Stimulated activated CD4-positive, alpha-beta T cell treated with anti-CD3 and anti-CD28 coated beads, Interleukin-1b, Interleukin-23, amount 100 ng/mL, for 4 hours (primary cell): ENCODE measurements around the gene RNF26.

Source experiments
- DNase-seq, 2 donors: peaks; one replicate each; pipeline ENCODE4 v3.0.0-alpha.2; 2020; ENCODE audit warnings: low read depth in 2 of 2

RNF26 gene

GRCh38 chr11:119334174-119334930, at the start of gene RNF26:
RNF26 (plus strand) TSS chr11:119334527; CDS start chr11:119335123, 596 bp downstream.
- DNase-seq: peak; percentile 84 to 90

- no peak for DNase-seq
Observed at GRCh38 chr11:119285431-119285830, 48.9 kb upstream of the RNF26 start.

DNA sequence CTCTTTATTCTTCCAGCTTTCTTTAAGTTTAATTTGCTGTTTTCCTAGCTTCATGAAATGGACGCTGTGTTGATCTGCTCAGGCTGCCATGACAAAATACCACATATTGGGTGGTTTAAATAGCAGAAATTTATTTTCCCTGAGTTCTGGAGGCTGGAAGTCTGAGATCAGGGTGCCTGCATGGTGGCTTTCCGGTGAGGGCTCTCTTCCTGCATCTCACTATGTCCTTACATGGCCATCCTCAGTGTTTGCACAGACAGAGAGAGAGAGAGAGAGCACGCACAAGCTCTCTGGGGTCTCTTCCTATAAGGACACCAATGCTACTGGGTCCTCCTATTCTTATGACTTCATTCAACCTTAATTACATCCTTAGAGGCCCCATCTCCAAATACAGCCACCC, 46.1 kb upstream of the RNF26 start:
- DNase-seq: no peak

GRCh38 chr11:119290894-119291497, 43.3 kb upstream of the RNF26 start:
- DNase-seq: no peak

DNA sequence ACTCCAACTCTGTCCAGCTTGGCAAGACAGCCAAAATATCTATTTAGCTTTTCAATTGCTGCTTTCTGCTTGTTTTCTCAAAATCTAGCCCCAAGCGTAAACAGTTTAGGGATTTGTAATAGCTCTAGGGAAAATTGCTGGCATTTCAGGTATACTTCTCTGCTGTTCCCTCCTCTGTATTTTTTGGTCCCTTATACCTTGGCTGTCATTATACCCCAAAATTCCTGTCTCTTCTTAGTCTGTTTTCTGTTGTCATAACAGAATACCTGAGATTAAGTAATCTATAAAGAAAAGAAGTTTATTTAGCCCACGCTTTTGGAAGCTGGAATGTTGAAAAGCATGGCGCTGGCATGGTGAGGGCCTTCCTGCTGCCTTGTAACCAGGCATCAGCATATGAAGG, 40.9 kb upstream of the RNF26 start:
- no peak for DNase-seq

- DNase-seq: no peak
Observed at GRCh38 chr11:119295178-119295577, 39.1 kb upstream of the RNF26 start.

DNA sequence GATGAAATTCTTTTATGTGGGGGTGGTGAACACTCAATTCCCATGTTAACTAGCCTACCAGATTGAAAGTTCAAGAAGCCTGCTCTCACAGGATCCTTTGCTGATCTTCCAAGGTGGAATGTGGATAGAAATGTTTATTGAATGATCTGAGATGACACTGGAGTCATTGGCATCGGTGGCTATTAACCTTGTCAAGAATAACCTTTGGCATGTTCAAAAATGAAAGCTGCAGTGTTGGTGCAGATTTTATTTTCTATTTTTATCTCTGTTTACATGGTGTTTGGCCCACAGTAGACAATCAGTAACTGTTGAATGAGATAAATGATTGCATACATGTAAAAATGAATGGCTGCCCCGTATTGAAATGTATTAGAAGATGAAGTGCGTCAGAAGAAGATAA, 36.4 kb upstream of the RNF26 start:
- DNase-seq: no peak

- DNase-seq: no peak
Observed at GRCh38 chr11:119298726-119299125, 35.6 kb upstream of the RNF26 start.

DNA sequence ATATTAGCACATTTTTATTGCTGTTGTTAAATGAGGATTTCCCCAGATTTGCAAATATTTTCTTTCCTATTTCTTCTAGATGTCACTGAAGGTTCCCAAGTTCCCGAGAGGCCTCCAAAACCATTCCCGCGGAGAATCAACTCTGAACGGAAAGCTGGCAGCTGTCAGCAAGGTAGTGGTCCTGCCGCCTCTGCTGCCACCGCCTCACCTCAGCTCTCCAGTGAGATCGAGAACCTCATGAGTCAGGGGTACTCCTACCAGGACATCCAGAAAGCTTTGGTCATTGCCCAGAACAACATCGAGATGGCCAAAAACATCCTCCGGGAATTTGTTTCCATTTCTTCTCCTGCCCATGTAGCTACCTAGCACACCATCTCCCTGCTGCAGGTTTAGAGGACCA, 34.9 kb upstream of the RNF26 start:
- DNase-seq: no peak

- no peak for DNase-seq
Observed at GRCh38 chr11:119300198-119300964, 33.9 kb upstream of the RNF26 start.

DNA sequence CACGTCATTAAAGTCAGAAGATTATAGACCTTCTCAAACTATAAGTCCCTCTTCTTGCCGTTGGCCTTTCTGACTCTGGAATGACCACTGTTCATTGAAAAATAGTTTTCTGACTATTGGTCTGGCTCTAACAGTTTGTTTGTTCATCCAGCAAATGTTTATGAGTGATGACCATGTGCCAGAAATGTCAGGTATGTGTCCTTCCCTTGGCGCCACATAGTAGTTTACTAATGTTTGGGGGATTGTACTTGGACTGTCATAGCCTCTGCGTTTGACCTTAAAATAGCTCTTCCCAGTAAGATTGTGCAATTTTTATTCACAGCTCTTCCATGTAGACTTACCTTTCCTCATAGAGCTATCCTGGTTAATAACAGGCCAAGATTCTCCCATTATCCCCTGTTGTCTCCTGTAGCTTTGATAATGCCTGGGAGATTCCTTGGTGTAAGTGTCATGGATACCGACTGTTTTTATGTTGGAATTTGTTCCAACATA, 31.1 kb upstream of the RNF26 start:
- no peak for DNase-seq

- DNase-seq: no peak
Observed at GRCh38 chr11:119305556-119306372, 28.6 kb upstream of the RNF26 start.

- DNase-seq: peak in 1 of 2 donors; percentile 26
Observed at GRCh38 chr11:119306373-119306890, 27.9 kb upstream of the RNF26 start.

DNA sequence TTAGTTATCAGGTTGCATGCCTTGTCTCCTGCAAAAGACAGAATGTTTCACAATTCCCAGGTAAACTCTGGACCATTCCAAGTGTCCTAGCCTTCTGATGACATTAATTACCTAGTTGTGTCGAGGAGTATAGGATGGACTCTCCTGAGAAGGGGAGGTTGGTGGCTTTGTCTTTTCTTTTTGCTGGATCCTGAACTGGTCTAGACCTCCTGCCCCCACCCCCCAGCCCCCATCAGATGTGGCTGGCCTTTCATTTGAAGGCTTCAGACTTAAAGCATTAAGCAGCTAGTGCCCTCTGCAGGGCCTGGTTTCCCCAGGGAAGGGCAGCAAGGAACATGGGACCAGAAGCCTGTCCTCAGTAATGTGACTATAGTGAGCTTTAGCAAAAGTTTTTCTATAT, 27.1 kb upstream of the RNF26 start:
- no peak for DNase-seq

- DNase-seq: no peak
Observed at GRCh38 chr11:119307974-119308373, 26.4 kb upstream of the RNF26 start.

DNA sequence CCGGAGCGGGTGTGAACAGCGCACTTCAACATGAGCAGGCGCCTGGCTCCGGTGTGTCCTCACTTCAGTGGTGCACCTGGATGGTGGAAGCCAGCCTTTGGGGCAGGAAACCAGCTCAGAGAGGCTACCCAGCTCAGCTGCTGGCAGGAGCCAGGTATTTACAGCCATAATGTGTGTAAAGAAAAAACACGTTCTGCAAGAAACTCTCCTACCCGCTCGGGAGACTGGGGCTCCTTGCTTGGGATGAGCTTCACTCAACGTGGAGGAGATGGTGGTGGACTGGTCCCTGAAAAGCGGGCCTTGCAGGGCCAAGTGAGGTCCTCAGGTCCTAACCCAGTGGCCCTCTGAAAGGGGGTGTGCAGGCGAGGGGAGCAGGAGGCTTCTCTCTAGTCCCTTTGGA, 24.9 kb upstream of the RNF26 start:
- DNase-seq: no peak

DNA sequence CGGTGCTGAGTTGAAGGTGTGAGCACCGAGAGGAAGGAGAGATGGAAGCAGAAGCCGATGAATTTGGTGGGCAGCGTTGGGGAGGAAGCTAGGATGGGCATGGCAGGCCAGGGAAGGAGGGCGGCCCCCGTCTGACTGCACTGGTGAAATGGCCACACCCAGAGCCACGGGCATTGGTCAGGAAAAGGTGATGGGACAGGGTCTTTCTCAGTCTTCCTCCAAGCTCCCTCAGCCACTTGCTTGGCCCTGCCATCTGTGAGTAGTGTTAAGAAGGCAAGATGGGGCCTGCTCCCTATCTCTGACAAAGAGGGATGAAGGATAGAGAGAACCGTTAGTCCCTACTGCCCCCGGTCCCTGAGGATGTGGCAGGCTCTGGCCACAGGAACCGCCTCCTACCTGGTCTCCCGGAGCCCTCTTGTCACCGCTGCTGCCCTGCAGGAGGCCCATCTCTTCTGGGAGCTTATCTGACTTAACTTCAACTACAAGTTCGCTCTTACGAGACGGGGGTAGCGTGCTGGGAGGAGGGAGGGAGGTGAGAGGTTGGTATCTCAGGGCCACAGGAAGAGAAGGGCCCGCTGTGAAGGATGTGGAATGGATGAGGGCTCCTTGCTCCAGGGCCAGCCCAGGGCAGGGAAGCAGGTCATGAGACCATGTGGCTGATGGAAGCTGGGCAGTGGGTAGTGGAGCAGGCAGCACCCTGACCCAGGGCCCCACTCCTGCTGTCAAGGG, 24.2 kb upstream of the RNF26 start:
- no peak for DNase-seq

GRCh38 chr11:119310682-119311052, 23.7 kb upstream of the RNF26 start:
- no peak for DNase-seq

DNA sequence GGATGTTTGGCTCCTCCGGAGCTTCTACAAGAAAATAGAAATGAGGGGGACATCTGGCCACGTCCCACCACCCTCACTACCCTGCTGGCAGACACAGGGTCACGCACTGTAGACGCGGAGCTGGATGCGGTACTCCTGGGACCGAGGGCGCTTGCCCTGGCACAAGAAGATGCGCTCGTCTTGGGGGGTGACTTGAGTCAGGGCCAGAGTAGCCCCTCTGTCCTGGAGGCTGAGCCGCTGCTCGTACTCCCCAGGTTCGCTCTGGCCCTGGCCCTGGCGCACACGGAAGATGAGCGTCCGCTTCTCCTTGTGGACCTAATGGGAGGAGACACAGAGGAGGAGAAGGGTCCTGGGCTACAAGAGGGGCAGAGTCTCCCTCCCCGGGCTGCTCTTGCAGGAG, 19.6 kb upstream of the RNF26 start:
- DNase-seq: no peak

DNA sequence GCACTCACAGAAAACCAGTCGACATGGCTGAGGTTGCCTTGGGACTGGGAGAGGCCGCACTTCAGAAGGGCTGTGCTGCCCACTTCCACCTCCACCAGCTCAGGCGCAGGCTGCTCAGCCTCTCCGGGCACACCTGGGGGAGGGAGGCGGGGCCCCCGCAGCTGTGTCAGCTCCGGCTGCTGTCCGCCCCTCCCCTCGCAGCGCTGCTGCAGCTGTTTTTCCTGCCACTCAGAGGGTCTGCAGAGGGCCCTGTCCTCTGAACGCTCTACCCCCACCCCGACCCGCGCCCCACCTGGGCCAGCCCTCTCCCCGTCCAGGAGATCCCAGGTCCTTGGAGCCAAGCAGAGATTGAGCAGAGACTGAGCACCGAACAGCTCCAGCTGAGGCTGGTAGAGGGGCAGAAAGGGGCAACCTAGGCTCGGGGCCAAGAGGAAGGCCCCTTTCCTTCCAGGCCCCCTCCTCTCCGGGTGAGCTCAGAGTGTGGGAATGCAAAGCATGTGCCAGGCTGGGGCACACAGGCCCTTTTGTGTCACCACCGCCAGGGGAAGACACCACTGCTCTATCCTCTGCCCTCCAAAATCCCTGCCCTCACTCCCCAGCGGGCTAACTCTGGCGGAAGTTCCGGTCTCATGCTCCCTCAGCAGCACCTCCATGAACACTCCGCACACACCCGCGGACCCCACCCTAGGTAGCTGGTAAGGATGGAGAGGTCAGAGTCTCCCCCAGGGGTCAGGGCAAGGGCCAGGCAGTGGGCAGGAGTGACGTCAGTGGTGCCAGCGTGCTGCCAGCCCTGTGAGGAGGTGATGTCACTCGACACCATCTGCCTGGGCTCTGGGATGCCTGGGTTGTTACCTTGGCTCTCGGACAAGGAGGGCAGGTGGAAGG, 19.0 kb upstream of the RNF26 start:
- peak; percentile 46 to 50 for DNase-seq
